GM19455 (cell line): ENCODE measurements around the gene DHRS2.
"Not testable (repeated sequence)": the region's sequence is repeated elsewhere in the genome, so short reads cannot be mapped to it uniquely, and the experiment has no call there.

ENCODE experiments used
- ATAC-seq: cut with Tn5 transposase; IDR thresholded peaks from one replicate; pipeline ENCODE4 v1.9.1; 2021; ENCODE audit not compliant: unreplicated experiment

The DHRS2 gene

GRCh38 chr14:23636317-23637211 is at the start of gene DHRS2:
Gene DHRS2 (plus strand): TSS chr14:23636364. CDS start chr14:23638865, 2,501 bp downstream.
- no peak for ATAC-seq

- peak; percentile 95 for ATAC-seq
Observed at GRCh38 chr14:23588884-23589598, 47.1 kb upstream of the DHRS2 start.

GRCh38 chr14:23589606-23590005 is 46.6 kb upstream of the DHRS2 start:
- ATAC-seq = no peak

- no peak for ATAC-seq
Observed at GRCh38 chr14:23590198-23590597, 46.0 kb upstream of the DHRS2 start.

- ATAC-seq = not testable (repeated sequence)
Observed at GRCh38 chr14:23594191-23594590, 42.0 kb upstream of the DHRS2 start.

GRCh38 chr14:23600322-23600707 is 35.8 kb upstream of the DHRS2 start:
- ATAC-seq = no peak

GRCh38 chr14:23600806-23601205 is 35.4 kb upstream of the DHRS2 start:
- no peak for ATAC-seq

- ATAC-seq = no peak
Observed at GRCh38 chr14:23601424-23601823, 34.7 kb upstream of the DHRS2 start.

- ATAC-seq = no peak
Observed at GRCh38 chr14:23601845-23602180, 34.4 kb upstream of the DHRS2 start.

GRCh38 chr14:23602181-23603095 is 33.7 kb upstream of the DHRS2 start:
- ATAC-seq = no peak

GRCh38 chr14:23603103-23603502 is 33.1 kb upstream of the DHRS2 start:
- no peak for ATAC-seq

GRCh38 chr14:23604148-23604547 is 32.0 kb upstream of the DHRS2 start:
- ATAC-seq = no peak

- no peak for ATAC-seq
Observed at GRCh38 chr14:23604675-23605170, 31.4 kb upstream of the DHRS2 start.

GRCh38 chr14:23605931-23606585 is 30.1 kb upstream of the DHRS2 start:
- peak; percentile 71 for ATAC-seq

- no peak for ATAC-seq
Observed at GRCh38 chr14:23608454-23608853, 27.7 kb upstream of the DHRS2 start.

- ATAC-seq = no peak
Observed at GRCh38 chr14:23609001-23609400, 27.2 kb upstream of the DHRS2 start.

GRCh38 chr14:23609411-23610089 is 26.6 kb upstream of the DHRS2 start:
- ATAC-seq = not testable (repeated sequence)

GRCh38 chr14:23610090-23610814 is 25.9 kb upstream of the DHRS2 start:
- ATAC-seq = no peak

GRCh38 chr14:23610815-23611289 is 25.3 kb upstream of the DHRS2 start:
- ATAC-seq = no peak
